Measurements from ENCODE around the gene ADAMTS8. TPM values are rescaled to one million over a fixed set of nuclear protein-coding genes. Genes with fewer than 3 reads are reported as not detected.

Gene ADAMTS8
- polyA plus RNA-seq, 2 of the 4 experiments (the other 2 are of a cell fraction): 0.17 to 0.26 TPM

DNA sequence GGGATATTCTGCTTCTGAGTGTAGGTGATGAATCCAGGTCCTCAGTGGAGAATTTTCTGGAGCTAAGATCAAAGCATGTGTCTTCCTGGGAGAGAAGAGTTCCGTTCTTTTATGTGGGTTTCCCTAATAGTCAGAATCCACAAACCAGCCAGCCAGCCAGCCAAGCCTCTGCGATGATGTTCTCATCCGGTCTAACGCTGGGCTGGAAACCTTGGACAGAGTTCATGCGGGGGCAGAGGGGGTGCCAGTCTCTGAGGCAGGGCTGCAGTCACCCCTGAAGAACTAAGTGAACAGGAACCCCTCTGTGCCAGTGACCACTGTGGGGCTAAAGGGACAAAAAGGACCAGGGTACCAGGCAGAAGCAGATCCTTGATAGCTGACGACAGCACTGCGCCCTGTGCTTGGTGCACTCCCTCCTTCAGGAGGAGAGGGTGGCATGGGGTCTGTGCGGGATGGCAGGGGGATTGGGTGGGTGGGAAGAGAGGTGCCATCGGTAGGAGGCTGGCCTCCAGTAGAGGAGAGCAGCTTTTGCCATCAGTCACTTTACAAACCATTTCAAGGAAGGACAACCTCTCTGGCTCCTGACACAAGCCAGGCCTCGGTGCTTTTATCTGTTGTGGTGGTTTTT lies 47.1 kb upstream of the ADAMTS8 start:
- Histone ChIP-seq H3K9me3 (no peaks in the 10 kb centered on the region), H3K4me3 (no peak overlapping the region), H3K4me1 (peaks cover 24% of the 10 kb centered on the region), H3K27ac (no peak overlapping the region), H3K4me2 (no peak overlapping the region)
- no peak for TF ChIP-seq FOSL2 (IDR thresholded peaks at IDR 0.05)
- TF ChIP-seq FOSL2 (CRISPR knock-in tag; IDR thresholded peaks at IDR 0.05): no peak
- no peak for TF ChIP-seq CBX2 (IDR thresholded peaks at IDR 0.05; ENCODE audit: borderline replicate concordance, low read depth)
- TF ChIP-seq RNF2 (IDR thresholded peaks at IDR 0.05; ENCODE audit: borderline replicate concordance, low read depth): no peak
- TF ChIP-seq CHD4 (IDR thresholded peaks at IDR 0.05; ENCODE audit: borderline replicate concordance): no peak
- TF ChIP-seq TFCP2L1 (CRISPR knock-in tag; IDR thresholded peaks at IDR 0.05): no peak
- no peak for TF ChIP-seq RFX5 (IDR thresholded peaks at IDR 0.05)
- TF ChIP-seq ESRRA (IDR thresholded peaks at IDR 0.05; ENCODE audit: borderline replicate concordance, low read length): no peak
- TF ChIP-seq BHLHE40 (IDR thresholded peaks at IDR 0.05; ENCODE audit: low read depth, low read length): no peak
- no peak for TF ChIP-seq HOXA7 (CRISPR knock-in tag; IDR thresholded peaks at IDR 0.05)
- no peak for TF ChIP-seq ZNF302 (CRISPR knock-in tag; IDR thresholded peaks at IDR 0.05)
- no peak for TF ChIP-seq NPAS2 (CRISPR knock-in tag; IDR thresholded peaks at IDR 0.05; ENCODE audit: borderline replicate concordance)
- TF ChIP-seq, protein P1, sequence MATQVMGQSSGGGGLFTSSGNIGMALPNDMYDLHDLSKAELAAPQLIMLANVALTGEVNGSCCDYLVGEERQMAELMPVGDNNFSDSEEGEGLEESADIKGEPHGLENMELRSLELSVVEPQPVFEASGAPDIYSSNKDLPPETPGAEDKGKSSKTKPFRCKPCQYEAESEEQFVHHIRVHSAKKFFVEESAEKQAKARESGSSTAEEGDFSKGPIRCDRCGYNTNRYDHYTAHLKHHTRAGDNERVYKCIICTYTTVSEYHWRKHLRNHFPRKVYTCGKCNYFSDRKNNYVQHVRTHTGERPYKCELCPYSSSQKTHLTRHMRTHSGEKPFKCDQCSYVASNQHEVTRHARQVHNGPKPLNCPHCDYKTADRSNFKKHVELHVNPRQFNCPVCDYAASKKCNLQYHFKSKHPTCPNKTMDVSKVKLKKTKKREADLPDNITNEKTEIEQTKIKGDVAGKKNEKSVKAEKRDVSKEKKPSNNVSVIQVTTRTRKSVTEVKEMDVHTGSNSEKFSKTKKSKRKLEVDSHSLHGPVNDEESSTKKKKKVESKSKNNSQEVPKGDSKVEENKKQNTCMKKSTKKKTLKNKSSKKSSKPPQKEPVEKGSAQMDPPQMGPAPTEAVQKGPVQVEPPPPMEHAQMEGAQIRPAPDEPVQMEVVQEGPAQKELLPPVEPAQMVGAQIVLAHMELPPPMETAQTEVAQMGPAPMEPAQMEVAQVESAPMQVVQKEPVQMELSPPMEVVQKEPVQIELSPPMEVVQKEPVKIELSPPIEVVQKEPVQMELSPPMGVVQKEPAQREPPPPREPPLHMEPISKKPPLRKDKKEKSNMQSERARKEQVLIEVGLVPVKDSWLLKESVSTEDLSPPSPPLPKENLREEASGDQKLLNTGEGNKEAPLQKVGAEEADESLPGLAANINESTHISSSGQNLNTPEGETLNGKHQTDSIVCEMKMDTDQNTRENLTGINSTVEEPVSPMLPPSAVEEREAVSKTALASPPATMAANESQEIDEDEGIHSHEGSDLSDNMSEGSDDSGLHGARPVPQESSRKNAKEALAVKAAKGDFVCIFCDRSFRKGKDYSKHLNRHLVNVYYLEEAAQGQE (IDR thresholded peaks at IDR 0.05): no peak
- no peak for TF ChIP-seq EHMT2 (IDR thresholded peaks at IDR 0.05; ENCODE audit: low read depth)
- no peak for TF ChIP-seq RAD21 (conservative IDR thresholded peaks at IDR 0.05 in 1 of 2, IDR thresholded peaks at IDR 0.05 in 1 of 2)
- TF ChIP-seq HOXB13 (CRISPR knock-in tag; IDR thresholded peaks at IDR 0.05; ENCODE audit: low read depth): no peak
- TF ChIP-seq SREBF2 (IDR thresholded peaks at IDR 0.05): no peak
- TF ChIP-seq ZSCAN20 (CRISPR knock-in tag; IDR thresholded peaks at IDR 0.05): no peak
- TF ChIP-seq, protein P2, sequence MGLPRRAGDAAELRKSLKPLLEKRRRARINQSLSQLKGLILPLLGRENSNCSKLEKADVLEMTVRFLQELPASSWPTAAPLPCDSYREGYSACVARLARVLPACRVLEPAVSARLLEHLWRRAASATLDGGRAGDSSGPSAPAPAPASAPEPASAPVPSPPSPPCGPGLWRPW (IDR thresholded peaks at IDR 0.05): no peak
- TF ChIP-seq, protein P3, sequence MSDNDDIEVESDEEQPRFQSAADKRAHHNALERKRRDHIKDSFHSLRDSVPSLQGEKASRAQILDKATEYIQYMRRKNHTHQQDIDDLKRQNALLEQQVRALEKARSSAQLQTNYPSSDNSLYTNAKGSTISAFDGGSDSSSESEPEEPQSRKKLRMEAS (IDR thresholded peaks at IDR 0.05): no peak
- FAIRE-seq (no peak), DNase-seq (ENCODE audit: low read depth in 1 of 2, low spot score in 1 of 2) (no peak), ATAC-seq (no peak)
- WGBS (ENCODE audit: missing lambda C conversion rate): 82% methylated on average over 4 of the region's 10 CpGs
- ChIA-PET POLR2A (no interaction called here), CTCF (interaction anchor here (0.6 kb wide), 1 partner anchor 96 kb away, joined by 3 read pairs; no protein-coding TSS in a partner anchor)

DNA sequence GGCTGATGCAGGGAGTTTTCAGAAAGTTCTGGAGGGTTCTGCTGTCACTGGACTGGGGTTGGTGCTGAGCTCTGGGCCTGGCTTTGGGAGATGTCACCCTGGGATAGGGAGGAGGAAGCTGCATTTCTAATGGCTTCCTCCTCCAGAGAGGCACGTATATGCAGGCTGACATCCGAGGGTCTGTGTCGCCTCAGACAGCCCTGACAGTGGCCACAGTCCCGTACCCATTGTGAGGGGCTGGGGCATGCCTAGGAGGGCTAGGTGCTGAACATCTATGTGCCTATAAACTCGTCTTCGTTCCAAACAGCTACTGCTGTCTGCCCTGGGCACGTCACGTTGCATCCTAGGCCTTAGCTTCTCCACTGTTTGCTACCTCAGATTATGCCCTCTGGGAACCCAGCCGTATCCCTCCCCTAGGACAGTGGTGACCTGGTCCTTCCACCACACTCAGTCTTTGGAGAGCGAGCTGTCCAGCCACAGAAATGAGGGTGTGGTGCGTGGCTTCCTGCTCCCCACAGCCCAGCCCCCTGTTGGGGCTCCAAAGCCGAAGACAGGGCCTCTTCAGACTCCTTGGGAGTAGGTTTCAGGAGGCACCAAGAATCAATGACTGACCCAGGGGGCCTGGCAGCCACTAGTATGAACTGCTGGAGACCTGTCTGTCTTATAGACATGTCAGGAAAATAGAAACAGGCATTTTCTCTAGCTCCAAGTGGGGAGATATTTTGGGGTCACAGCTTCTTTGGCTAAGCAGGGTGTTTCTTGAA lies 46.4 kb upstream of the ADAMTS8 start:
- 93% methylated on average over 3 of the region's 12 CpGs for WGBS (ENCODE audit: missing lambda C conversion rate)
- peaks cover 24% of the 10 kb centered on the region for H3K4me1 ChIP-seq
- FAIRE-seq (no peak), ATAC-seq (no peak), DNase-seq (ENCODE audit: low read depth in 1 of 2, low spot score in 1 of 2) (no peak)
- no peaks in the 10 kb centered on the region for H3K9me3 ChIP-seq
- no peak overlapping the region for H3K4me2 ChIP-seq
- ChIA-PET POLR2A (no interaction called here), CTCF (interaction anchor here (0.6 kb wide), 1 partner anchor 97 kb away, joined by 3 read pairs; no protein-coding TSS in a partner anchor)
- no peak overlapping the region for H3K27ac ChIP-seq
- TF ChIP-seq, protein P4, sequence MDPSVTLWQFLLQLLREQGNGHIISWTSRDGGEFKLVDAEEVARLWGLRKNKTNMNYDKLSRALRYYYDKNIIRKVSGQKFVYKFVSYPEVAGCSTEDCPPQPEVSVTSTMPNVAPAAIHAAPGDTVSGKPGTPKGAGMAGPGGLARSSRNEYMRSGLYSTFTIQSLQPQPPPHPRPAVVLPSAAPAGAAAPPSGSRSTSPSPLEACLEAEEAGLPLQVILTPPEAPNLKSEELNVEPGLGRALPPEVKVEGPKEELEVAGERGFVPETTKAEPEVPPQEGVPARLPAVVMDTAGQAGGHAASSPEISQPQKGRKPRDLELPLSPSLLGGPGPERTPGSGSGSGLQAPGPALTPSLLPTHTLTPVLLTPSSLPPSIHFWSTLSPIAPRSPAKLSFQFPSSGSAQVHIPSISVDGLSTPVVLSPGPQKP (IDR thresholded peaks at IDR 0.05; ENCODE audit: low read depth, low read length): no peak
- TF ChIP-seq RNF2 (IDR thresholded peaks at IDR 0.05; ENCODE audit: borderline replicate concordance, low read depth) (no peak), ZSCAN20 (CRISPR knock-in tag; IDR thresholded peaks at IDR 0.05) (no peak), RAD21 (conservative IDR thresholded peaks at IDR 0.05 in 1 of 2, IDR thresholded peaks at IDR 0.05 in 1 of 2) (no peak), FOXS1 (CRISPR knock-in tag; IDR thresholded peaks at IDR 0.05) (no peak), NFE2L2 (conservative IDR thresholded peaks at IDR 0.05; ENCODE audit: low read length) (no peak), HOXB5 (CRISPR knock-in tag; IDR thresholded peaks at IDR 0.05) (no peak), EP300 (IDR thresholded peaks at IDR 0.05) (no peak)
- TF ChIP-seq, protein P3 (IDR thresholded peaks at IDR 0.05): no peak
- no peak overlapping the region for H3K4me3 ChIP-seq

Measured in A549 (cell line).